Measurements from ENCODE around the gene KRTAP9-7.

DNA sequence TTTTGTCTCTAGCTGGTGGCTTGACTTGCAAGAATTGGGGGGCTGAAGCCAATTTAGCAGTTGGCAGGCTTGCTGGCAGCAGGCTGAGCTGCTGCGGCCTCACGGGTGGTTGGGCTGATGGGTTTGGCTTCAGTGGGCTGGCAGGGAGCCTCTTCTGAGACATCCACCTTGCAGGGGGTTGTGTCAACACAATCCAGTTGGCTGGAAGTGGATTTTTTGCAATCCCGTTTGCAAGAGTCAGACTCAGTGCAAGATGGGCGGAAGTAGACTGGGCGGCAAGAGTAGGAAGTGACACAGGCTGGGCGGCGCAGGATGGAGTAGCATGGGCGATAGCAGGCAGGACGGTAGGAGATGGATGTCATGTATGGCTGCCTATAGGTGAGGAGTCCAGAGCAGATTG, 32.1 kb downstream of the KRTAP9-7 start:
- TF ChIP-seq TAF1 (IDR thresholded peaks at IDR 0.05; ENCODE audit: borderline replicate concordance, insufficient read depth, low read length), result no peak
- no peak for TF ChIP-seq POLR2AphosphoS5 (IDR thresholded peaks at IDR 0.05; ENCODE audit: low read depth, low read length)
- TF ChIP-seq, protein P1, sequence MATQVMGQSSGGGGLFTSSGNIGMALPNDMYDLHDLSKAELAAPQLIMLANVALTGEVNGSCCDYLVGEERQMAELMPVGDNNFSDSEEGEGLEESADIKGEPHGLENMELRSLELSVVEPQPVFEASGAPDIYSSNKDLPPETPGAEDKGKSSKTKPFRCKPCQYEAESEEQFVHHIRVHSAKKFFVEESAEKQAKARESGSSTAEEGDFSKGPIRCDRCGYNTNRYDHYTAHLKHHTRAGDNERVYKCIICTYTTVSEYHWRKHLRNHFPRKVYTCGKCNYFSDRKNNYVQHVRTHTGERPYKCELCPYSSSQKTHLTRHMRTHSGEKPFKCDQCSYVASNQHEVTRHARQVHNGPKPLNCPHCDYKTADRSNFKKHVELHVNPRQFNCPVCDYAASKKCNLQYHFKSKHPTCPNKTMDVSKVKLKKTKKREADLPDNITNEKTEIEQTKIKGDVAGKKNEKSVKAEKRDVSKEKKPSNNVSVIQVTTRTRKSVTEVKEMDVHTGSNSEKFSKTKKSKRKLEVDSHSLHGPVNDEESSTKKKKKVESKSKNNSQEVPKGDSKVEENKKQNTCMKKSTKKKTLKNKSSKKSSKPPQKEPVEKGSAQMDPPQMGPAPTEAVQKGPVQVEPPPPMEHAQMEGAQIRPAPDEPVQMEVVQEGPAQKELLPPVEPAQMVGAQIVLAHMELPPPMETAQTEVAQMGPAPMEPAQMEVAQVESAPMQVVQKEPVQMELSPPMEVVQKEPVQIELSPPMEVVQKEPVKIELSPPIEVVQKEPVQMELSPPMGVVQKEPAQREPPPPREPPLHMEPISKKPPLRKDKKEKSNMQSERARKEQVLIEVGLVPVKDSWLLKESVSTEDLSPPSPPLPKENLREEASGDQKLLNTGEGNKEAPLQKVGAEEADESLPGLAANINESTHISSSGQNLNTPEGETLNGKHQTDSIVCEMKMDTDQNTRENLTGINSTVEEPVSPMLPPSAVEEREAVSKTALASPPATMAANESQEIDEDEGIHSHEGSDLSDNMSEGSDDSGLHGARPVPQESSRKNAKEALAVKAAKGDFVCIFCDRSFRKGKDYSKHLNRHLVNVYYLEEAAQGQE (IDR thresholded peaks at IDR 0.05; ENCODE audit: insufficient read depth in 1 of 2, low read depth in 2 of 2, low read length in 2 of 2), result no peak
- no peak for TF ChIP-seq SIN3A (IDR thresholded peaks at IDR 0.05; ENCODE audit: borderline replicate concordance, insufficient read depth, low read length)
